T-helper 2 cell (primary cell): Measurements from ENCODE around the gene ARID2.

Source experiments
- DNase-seq, 5 experiments: peaks; one replicate each; pipeline versions ENCODE4 v3.0.0 to v3.0.0-alpha.2; 2012 to 2022

Gene ARID2

GRCh38 chr12:45720069-45720468 is 9.4 kb upstream of the ARID2 start:
- peak in 1 of 5 experiments; percentile 12 for DNase-seq

GRCh38 chr12:45721369-45721768 is 8.1 kb upstream of the ARID2 start:
- DNase-seq, result no peak

DNA sequence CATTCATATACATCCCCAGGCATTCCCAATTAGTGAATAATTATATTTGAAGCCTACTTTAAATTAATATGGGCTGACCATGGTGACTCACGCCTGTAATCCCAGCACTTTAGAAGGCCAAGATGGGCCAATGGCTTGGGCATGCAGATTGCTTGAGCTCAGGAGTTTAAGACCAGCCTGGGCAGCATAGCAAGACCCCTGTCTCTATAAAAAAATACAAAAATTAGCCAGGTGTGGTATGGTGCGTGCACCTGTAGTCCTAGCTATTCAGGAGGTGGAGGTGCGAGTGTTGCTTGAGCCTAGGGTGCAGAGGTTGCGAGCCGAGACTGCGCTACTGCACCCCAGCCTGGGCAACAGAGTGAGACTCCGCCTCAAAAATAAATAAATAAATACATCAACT is 7.6 kb upstream of the ARID2 start:
- no peak for DNase-seq

- DNase-seq, result peak in 2 of 5 experiments; percentile 41 to 70
These were observed 3.6 kb upstream of the ARID2 start for GRCh38 chr12:45725631-45726602.

DNA sequence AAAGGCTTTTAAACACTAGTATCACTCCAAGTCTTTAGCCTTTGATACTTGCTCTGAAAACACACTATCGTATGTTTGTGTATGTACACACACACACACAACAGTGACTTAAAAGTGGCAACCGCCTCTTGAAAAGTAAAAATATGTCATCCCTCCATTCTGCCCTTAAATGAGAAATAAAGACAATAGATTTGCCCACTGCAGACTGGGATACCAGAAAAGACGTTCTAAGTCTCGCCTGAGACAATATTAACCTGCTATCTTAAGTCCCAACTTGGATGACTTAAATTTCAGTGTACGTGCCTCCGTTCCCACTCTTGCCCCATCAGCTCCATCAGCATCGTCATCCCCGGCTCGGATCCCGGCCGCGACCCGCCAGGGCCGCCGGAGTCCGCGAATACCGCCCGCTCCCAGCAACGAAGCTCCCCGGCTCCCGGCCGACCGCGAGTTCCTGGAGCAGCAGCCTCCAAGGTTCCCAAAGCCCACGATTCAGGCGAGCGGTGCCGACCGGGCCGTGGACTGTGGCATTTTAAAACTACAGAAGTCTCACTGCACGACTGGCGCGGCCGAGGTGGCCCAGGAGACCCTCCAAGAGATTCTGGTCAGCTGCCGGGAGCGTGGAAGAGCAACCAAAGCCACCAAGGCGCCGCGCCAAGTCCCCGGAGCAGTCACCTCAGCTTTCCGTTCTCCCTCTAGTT is 2.8 kb upstream of the ARID2 start:
- DNase-seq, result peak in 4 of 5 experiments; percentile 8 to 45 (median 18)

DNA sequence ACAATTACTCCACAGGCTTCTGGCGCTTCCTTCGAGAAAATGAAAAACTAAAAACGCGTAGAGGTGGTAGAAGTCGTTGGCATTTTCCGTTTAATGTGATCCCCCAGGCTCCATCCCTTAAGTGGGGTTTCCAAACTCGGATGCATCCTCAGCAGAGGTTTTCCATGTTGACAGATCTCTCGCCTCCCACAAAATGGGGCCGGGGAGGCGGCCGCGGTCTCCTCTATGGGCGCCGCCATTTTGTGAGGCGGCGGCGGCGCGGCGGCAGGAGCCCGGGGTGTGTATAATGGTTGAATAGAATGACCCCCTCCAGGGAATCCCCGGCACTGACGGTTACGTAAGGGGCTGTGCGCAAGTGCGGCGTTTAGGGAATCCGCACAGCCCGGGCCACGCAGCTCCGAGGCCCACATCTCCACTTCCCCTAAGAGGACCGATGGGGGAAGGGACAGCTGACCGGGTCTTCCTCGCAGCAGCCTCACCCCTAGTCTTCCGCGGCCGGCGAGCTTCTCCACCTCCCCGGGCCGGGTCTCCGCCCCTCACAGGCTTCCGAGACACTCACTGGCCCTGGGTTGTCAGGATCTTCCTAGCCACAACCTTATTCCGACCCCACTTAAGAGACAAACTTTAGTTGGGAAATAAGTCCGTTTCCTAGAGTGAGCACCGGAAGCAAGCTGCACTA is 2.1 kb upstream of the ARID2 start:
- DNase-seq, result peak; percentile 75 to 92 (median 84)

DNA sequence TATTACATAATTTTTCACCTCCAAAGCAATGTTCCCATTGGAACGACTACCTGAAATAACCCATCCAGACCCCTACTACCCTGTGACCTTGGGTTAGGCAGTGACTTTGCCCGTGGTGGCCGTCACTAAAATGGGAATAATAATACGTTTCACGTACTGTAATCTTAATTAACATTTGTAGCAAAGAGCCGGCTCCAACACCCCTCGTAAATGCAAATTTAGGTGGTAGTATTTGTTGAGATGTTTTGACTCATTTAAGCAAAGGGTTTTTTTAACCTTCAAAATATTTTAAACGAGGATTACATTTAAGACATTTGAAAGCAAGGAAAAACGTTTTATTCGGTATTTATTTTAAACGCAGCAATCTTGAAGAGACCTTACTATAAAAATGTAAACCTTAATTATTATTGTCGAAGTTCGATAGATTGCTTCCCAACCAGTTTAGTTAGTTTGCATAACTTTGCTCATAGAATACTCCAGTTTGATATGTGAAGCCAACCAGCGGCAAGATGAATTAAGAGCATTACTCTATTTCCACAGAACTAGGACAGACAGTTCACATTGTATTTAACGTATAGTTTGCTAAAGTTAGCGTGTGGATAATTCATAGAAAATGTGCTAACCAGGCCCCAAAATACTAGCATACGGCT is 1.4 kb upstream of the ARID2 start:
- DNase-seq, result no peak

GRCh38 chr12:45728630-45729232 is 775 bp upstream of the ARID2 start:
- DNase-seq, result peak; percentile 86 to 99 (median 93)

- DNase-seq, result peak in 2 of 5 experiments; percentile 18 to 64
These were observed 510 bp downstream of the ARID2 start for GRCh38 chr12:45730084-45730347.

DNA sequence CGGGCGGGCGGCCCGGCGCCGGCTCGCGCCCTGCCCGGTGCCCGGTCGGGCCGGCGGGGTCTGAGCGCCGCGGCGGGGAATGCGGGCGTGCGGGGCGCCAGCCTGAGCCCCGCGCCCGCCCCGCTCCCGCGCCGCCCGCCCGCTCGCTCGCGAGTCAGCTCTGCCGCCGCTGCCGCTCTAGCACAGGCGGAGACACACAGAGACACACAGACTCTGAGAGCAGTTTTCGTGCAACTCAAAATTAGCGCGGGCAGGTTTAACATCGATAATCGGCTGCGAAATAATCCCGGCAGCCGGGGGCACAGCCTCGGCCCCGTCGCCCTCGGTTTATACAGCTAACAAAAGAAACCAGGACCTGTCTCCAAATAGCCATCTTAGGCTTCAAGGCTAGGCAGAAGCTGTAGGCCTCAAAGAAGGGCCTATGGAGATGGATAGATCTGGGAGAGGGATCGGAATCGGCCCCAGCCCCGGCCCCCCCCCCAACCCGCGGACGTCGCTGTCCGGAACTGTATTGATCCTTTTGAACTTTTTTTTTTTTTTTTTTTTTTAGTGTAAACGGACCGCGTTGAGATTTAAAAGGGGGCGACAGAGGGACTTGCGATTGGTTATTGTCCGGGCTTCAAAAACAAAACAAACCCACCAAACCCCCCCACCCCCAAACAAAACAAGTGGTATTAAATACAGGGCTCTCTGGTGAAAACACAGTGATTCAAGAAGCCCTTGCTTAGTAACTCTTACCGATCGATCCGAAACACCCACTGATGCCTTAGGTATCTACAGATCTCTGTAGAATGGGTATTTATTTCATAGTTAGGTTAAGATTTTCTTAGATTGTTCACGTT is 1.1 kb downstream of the ARID2 start:
- peak; percentile 15 to 89 (median 45) for DNase-seq

- no peak for DNase-seq
These were observed 1.8 kb downstream of the ARID2 start for GRCh38 chr12:45731190-45731775.

GRCh38 chr12:45732250-45732649 is 2.7 kb downstream of the ARID2 start:
- peak in 2 of 5 experiments; percentile 18 to 83 for DNase-seq

- DNase-seq, result no peak
These were observed 3.4 kb downstream of the ARID2 start for GRCh38 chr12:45732936-45733335.

GRCh38 chr12:45737638-45738037 is 8.1 kb downstream of the ARID2 start:
- no peak for DNase-seq

DNA sequence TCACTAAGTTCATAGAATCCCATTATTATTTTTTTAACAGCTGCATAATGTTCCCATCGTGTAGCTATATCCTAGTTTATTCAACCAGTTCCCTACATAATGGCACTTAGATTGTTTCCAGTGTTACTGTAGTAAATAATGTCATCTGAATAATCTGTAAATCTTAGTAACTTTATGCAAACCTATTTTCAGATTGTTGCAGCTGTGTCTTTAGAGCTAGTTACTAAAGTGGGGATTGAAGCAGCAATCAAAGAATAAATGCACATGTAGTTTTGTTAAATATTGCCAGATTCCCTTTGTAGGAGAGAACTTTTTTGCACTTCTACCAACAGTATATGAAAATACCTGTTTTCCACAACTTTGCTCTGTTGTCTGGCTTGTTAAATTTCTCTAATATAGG is 13.1 kb downstream of the ARID2 start:
- DNase-seq, result no peak

DNA sequence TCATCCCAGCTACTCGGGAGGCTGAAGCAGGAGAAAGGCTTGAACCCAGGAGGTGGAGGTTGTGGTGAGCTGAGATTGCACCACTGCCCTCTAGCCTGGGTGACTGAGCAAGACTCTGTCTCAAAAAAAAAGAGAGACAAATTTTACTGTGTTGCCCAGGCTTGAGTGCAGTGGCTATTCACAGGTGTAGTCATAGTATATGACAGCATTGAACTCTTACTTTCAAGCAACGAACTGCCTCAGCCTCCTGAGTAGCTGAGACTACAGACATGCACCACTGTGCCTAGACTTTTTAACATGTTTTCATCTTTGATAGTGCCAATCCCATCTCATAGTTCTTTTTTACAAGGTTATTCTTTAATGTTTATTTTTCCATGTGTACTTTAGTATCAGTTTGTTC is 13.7 kb downstream of the ARID2 start:
- no peak for DNase-seq

DNA sequence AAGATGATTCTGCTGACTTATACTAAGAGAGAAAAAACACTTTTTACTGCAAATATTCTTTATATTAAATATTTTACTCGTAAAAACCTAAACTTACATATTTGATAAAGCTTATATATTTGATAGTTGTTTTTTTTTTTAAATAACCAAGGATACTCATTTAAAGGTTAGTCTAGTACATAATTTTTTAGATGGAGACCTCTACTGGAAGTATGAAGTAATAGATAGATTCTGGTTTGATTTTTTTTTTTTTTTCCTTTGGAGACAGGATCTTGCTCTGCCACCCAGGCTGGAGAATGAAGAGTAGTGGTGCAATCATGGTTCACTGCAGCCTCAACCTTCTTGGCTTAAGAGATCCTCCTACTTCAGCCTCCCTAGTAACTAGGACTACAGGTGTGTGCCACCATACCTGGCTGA is 16.4 kb downstream of the ARID2 start:
- peak in 2 of 5 experiments; percentile 16 to 35 for DNase-seq

- no peak for DNase-seq
These were observed 27.2 kb downstream of the ARID2 start for GRCh38 chr12:45756666-45757065.

GRCh38 chr12:45757172-45757571 is 27.7 kb downstream of the ARID2 start:
- DNase-seq, result no peak

GRCh38 chr12:45760333-45760732 is 30.8 kb downstream of the ARID2 start:
- no peak for DNase-seq
